Measurements from ENCODE around the gene ETFA.
A peak's percentile ranks its signal among the peaks of the same experiment; 100 is the strongest.

Gene ETFA

GRCh38 chr15:76311100-76311953, at the start of gene ETFA:
ETFA (minus strand) TSS chr15:76311469; CDS start chr15:76311388, 81 bp downstream.
- ChIA-PET CTCF (interaction anchor here (1.9 kb wide), 1 partner anchor 18 kb away, joined by 6 read pairs; no protein-coding TSS in a partner anchor), POLR2A (interaction anchor here (0.5 to 2.0 kb wide), 11 partner anchors 10 to 126 kb away, joined by 3 to 20 read pairs (median 4); partner anchors contain the start of gene ISL2)
- DNase-seq (ENCODE audit: extremely low spot score) = peak; percentile 100
- TF ChIP-seq, protein P1, sequence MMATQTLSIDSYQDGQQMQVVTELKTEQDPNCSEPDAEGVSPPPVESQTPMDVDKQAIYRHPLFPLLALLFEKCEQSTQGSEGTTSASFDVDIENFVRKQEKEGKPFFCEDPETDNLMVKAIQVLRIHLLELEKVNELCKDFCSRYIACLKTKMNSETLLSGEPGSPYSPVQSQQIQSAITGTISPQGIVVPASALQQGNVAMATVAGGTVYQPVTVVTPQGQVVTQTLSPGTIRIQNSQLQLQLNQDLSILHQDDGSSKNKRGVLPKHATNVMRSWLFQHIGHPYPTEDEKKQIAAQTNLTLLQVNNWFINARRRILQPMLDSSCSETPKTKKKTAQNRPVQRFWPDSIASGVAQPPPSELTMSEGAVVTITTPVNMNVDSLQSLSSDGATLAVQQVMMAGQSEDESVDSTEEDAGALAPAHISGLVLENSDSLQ (IDR thresholded peaks at IDR 0.05) = no peak
- TF ChIP-seq BHLHE40 (IDR thresholded peaks at IDR 0.05; ENCODE audit: borderline replicate concordance) = no peak
- TF ChIP-seq ZNF384 (IDR thresholded peaks at IDR 0.05) = peak; percentile 96
- TF ChIP-seq ELF4 (IDR thresholded peaks at IDR 0.05) = peak; percentile 74
- TF ChIP-seq LEF1 (IDR thresholded peaks at IDR 0.05; ENCODE audit: borderline replicate concordance) = no peak
- TF ChIP-seq HDGF (IDR thresholded peaks at IDR 0.05; ENCODE audit: borderline replicate concordance) = no peak
- TF ChIP-seq CTBP1 (IDR thresholded peaks at IDR 0.05; ENCODE audit: borderline replicate concordance) = no peak
- no peak for TF ChIP-seq FOXM1 (IDR thresholded peaks at IDR 0.05; ENCODE audit: borderline replicate concordance)
- TF ChIP-seq NFRKB (IDR thresholded peaks at IDR 0.05) = no peak
- no peak for TF ChIP-seq SUZ12 (IDR thresholded peaks at IDR 0.05)
- TF ChIP-seq TARDBP (IDR thresholded peaks at IDR 0.05) = no peak
- TF ChIP-seq ARNT (IDR thresholded peaks at IDR 0.05) = no peak
- no peak; the same call in 1 of the 2 replicates for TF ChIP-seq SP1 (IDR thresholded peaks at IDR 0.05)
- TF ChIP-seq L3MBTL2 (conservative IDR thresholded peaks at IDR 0.05) = peak; percentile 94
- TF ChIP-seq FOXA1 (IDR thresholded peaks at IDR 0.05) = no peak
- no peak for TF ChIP-seq FOXK2 (IDR thresholded peaks at IDR 0.05)

DNA sequence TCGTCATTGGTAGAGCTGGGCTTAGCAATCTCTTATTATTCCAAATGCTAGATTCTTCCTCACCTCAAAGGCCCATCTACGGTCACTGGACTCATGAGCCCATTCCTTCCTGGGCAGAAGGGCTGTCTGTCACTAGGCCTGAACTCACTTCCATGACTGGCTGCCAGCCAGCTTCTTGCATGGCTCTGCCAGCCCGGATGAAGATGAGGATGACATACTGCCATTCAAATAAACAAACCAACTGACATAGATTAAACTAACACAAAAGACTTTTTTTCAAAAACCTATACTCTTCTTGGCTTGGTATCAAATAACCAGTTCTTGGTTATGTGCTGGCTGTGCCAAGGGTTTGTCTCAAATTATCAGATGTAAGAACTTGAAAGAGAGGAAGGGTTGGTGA, 49.1 kb upstream of the ETFA start:
- POLR2A ChIA-PET = no interaction called here
- TF ChIP-seq BHLHE40 (IDR thresholded peaks at IDR 0.05; ENCODE audit: borderline replicate concordance) (no peak), ARNT (IDR thresholded peaks at IDR 0.05) (no peak)
- no peak for DNase-seq (ENCODE audit: extremely low spot score)
- CTCF ChIA-PET = no interaction called here

DNA sequence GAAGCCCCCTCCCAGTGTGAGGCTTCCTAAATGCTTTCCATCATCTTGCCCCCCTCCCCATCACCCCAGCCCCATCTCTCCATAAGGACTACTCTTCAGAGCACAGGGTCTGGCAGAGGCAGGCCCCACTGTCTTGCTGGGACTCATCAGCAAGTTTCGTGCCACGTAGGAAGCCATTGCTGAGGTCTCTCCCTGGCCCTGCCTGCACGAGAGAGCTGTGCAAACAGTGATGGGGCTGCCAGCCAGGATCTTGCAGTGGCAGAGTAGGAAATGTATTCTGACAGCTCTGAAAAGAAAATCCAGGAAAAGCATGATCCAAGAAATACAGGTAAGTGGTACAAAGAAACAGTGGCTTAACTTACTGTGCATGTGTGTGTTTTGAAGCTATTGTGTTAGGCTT, 47.9 kb upstream of the ETFA start:
- ChIA-PET CTCF (interaction anchor here (0.9 kb wide), 1 partner anchor 12 kb away, joined by 3 read pairs; no protein-coding TSS in a partner anchor), POLR2A (interaction anchor here (1.0 kb wide), 1 partner anchor 23 kb away, joined by 4 read pairs; the partner anchor contains the start of gene ISL2)
- no peak for TF ChIP-seq FOXM1 (IDR thresholded peaks at IDR 0.05; ENCODE audit: borderline replicate concordance)
- TF ChIP-seq, protein P1 (IDR thresholded peaks at IDR 0.05) = no peak
- TF ChIP-seq ZNF384 (IDR thresholded peaks at IDR 0.05) = no peak
- TF ChIP-seq ELF4 (IDR thresholded peaks at IDR 0.05) = no peak
- no peak for TF ChIP-seq LEF1 (IDR thresholded peaks at IDR 0.05; ENCODE audit: borderline replicate concordance)
- TF ChIP-seq BHLHE40 (IDR thresholded peaks at IDR 0.05; ENCODE audit: borderline replicate concordance) = no peak
- no peak for TF ChIP-seq CTBP1 (IDR thresholded peaks at IDR 0.05; ENCODE audit: borderline replicate concordance)
- DNase-seq (ENCODE audit: extremely low spot score) = no peak

- TF ChIP-seq NFRKB (IDR thresholded peaks at IDR 0.05) (no peak), CTBP1 (IDR thresholded peaks at IDR 0.05; ENCODE audit: borderline replicate concordance) (no peak), FOXA1 (IDR thresholded peaks at IDR 0.05) (no peak), LEF1 (IDR thresholded peaks at IDR 0.05; ENCODE audit: borderline replicate concordance) (no peak), L3MBTL2 (conservative IDR thresholded peaks at IDR 0.05) (no peak), SP1 (IDR thresholded peaks at IDR 0.05) (no peak), ARNT (IDR thresholded peaks at IDR 0.05) (no peak), HDGF (IDR thresholded peaks at IDR 0.05; ENCODE audit: borderline replicate concordance) (no peak), TARDBP (IDR thresholded peaks at IDR 0.05) (no peak), BHLHE40 (IDR thresholded peaks at IDR 0.05; ENCODE audit: borderline replicate concordance) (no peak), FOXM1 (IDR thresholded peaks at IDR 0.05; ENCODE audit: borderline replicate concordance) (no peak), FOXK2 (IDR thresholded peaks at IDR 0.05) (no peak)
- TF ChIP-seq, protein P1 (IDR thresholded peaks at IDR 0.05) = no peak
- POLR2A ChIA-PET = no interaction called here
- CTCF ChIA-PET = no interaction called here
- DNase-seq (ENCODE audit: extremely low spot score) = no peak
These were observed 47.2 kb upstream of the ETFA start for GRCh38 chr15:76358453-76358852.

- no peak for TF ChIP-seq L3MBTL2 (conservative IDR thresholded peaks at IDR 0.05)
- no peak for TF ChIP-seq ELF4 (IDR thresholded peaks at IDR 0.05)
- TF ChIP-seq FOXA1 (IDR thresholded peaks at IDR 0.05) = no peak
- no peak for TF ChIP-seq LEF1 (IDR thresholded peaks at IDR 0.05; ENCODE audit: borderline replicate concordance)
- no peak for TF ChIP-seq CTBP1 (IDR thresholded peaks at IDR 0.05; ENCODE audit: borderline replicate concordance)
- no peak for TF ChIP-seq FOXK2 (IDR thresholded peaks at IDR 0.05)
- TF ChIP-seq ARNT (IDR thresholded peaks at IDR 0.05) = no peak
- TF ChIP-seq SP1 (IDR thresholded peaks at IDR 0.05) = no peak
- TF ChIP-seq FOXM1 (IDR thresholded peaks at IDR 0.05; ENCODE audit: borderline replicate concordance) = no peak
- no peak for TF ChIP-seq TARDBP (IDR thresholded peaks at IDR 0.05)
- no peak for TF ChIP-seq ZNF384 (IDR thresholded peaks at IDR 0.05)
- no peak for TF ChIP-seq NFRKB (IDR thresholded peaks at IDR 0.05)
- no peak for DNase-seq (ENCODE audit: extremely low spot score)
- CTCF ChIA-PET = no interaction called here
- POLR2A ChIA-PET = interaction anchor here (1.1 to 2.2 kb wide), 2 partner anchors 9 to 18 kb away, joined by 4 to 7 read pairs; partner anchors contain the start of gene ISL2
These were observed 43.7 kb upstream of the ETFA start for GRCh38 chr15:76354823-76355440.
